ENCODE data around the gene CD6.
"Not testable (repeated sequence)": the region's sequence is repeated elsewhere in the genome, so short reads cannot be mapped to it uniquely, and the experiment has no call there.

Gene CD6

DNA sequence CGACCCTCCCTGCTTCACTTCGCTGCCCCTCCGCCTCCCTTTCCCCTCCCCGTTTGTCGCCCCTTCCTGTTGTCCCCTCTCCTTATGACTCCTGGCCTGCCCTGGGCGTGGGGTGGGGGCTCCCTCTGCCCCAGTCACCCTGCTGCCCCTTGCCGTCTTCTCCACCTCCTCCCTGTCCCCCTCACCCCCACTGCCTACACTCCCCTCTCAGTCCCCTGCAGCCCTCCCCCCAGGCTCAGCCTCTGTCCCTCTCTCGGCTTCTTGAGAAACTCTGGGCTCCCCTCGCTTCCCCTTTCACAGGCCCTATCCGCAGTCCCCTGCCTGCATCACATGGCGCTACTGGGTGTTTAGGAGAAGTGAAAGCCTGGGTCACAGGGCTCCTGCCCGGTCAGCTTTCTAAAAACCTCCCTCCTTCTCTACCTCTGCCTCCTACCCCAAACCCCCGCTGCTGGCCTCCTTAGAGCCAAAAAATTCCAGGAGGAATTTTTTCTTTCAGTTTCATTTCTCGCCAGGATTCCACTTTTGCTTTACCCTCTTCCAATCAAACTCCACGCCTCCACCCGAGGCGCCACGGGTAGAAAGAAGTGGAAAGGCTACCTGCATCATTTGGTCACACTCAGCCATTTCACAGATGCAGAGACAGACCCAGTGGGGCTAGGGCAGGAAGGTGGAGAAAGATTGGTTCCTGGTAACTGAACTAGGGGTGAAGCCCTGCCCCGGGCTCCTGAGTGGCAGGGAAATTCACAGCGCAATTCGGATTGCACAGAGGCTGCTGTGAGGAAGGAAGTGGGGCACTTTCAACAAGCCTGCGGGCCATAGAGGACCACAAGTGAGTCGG is 19.4 kb upstream of the CD6 start, which contains the start of gene SLC15A3:
TSS of gene SLC15A3 (minus strand) at position 273 of the 838 bp plus-strand sequence. CDS start 625 bp downstream, outside the sequence.
- DNase-seq (ENCODE audit: low spot score) = no peak

DNA sequence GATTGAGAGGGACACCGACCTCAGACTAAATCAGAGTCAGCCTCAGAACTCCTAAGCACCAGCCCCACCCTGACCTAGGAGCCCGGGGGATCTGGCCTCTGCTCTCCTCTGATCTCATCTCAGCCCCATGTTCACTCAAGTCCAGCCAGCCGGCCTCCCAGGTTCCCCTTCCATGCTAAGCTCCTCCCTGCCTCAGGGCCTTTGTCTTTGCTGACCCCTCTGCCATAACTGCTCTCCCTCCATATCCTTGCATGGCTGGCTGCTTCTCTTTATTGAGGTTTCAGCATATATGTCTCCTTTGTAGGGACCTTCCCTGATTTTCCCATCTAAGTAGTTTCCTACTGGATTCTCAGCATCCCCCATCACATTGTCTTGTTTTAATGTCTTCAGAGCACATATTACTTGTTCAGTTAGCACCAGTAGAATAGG is 18.7 kb upstream of the CD6 start:
- no peak for DNase-seq (ENCODE audit: low spot score)

DNA sequence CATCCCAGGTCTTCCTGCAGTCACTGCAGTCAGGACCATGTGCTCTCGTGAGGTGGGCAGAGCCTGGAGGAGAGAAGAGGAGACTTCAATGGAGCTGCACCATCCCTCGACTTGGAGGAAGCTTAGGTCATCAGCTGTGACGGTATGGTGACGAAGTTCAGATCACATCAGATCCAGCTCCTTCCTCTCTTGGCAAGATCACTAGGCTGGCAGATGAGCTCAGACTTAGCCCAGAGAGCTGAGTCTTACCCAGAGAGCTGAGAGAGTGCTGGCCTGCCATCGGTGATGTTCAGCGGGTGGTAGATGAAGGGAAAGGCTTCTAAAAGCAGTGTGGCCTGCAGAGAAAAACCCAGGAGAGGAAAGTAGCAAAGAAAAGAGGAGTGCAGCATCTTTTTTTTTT is 17.7 kb upstream of the CD6 start:
- DNase-seq (ENCODE audit: low spot score) = no peak

DNA sequence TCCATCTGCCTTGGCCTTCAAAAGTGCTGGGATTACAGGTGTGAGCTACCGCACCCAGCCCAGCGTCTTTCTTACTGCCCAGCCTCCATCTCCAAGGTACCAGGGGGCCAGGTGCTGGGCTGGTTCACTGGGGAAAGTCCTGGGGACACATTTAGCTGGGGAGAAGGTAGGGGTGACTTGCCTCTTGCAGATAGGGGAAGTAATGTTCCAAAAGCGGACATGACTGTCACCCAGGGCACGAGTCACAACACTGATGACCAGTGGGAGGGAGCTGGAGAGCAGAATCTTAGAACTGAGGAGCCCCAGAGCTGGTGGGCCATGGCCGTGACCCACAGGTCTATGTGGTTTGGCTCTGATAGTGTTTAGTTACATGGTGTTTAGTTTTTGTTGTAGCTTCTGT is 17.1 kb upstream of the CD6 start:
- DNase-seq (ENCODE audit: low spot score) = no peak

DNA sequence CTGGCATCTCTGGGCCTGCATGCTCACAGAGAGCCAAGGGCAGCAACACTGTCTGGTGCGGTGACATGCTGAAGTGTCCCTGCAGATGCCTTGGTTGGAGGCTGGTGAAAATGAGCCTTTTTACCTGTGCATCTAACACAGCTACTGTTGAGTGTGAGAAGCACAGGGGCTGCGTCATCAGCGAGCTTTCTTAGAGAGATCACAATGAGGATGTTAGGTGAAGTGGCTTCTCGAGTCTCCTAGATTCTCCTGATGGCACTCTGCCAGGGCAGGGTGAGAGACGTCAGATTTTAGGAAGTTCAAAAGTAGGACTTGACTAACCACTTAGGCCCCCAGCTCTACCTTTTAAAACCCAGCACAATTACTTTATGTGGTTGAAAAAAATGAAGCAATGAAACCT is 15.9 kb upstream of the CD6 start:
- no peak for DNase-seq (ENCODE audit: low spot score)

DNA sequence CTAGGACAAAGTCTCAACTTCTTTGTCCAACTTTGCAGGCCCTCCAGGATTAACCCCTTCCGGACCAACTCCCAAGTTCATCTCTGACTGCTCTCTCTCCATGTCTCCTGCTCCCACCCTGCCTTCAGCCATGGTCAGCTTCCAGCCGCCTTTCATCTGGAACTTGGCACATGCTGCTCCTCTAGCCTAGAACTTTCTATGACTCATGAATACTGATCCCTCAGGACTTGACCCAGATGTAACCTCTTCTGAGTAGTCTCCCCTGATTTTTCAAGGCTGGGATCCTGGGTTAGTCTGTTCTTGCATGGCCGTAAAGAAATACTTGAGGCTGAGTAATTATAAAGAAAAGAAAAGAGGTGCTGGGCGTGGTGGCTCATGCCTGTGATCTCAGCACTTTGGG is 14.3 kb upstream of the CD6 start:
- no peak for DNase-seq (ENCODE audit: low spot score)

DNA sequence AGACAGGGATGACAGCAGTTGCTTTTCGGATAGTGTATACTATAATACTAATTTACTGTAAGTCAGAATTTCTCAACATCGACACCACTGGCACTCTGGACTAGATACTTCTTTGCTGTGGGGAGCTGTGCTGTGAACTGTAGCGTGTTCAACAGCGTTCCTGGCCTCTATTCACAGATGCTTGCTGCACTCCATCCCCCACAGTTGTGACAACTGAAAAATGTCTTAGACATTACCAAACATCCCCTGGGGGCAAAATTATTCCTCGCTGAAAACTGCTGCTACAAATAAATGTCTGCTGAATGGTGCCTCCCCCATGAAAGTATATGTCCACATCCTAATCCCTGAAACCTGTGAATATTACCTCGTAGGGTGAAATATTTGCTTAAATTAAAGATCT is 12.0 kb upstream of the CD6 start:
- DNase-seq (ENCODE audit: low spot score) = no peak

DNA sequence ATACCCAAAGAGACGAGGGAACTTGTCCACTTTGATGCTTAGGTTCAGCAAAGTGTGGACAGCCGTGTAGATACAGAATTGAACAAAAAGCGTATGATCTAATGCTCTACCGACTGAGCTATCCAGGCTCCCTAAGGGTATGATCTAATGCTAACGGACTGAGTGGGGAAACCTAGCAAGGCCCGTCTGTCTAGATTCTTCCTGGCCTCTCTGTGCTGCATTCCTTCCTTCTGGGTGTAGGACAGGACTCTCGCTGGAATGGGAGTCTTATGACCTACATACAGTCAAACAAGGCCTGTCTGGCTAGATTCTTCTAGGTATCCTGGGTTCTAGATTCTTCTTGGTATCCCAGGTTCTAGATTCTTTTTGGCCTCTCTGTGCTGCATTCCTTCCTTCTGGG is 11.1 kb upstream of the CD6 start:
- no peak for DNase-seq (ENCODE audit: low spot score)

DNA sequence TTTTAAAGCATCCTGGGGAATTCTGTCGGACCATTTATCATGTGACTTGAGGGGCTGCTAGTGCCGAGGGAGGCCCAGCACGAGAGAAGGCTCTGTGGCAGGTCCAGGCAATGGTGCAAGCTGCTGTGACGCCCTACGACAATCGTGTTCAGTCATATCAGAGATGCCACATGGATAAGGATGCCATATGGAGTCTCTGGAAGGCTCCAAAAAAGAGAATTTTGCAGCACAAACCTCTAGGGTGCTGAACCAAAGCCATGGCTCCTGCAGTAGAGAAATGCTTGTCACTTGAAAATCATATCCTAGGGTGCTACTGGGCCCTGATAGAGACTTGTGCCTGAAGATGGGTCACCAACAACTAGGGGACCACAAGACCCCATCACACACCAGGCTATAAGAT is 6.7 kb upstream of the CD6 start:
- no peak for DNase-seq (ENCODE audit: low spot score)

DNA sequence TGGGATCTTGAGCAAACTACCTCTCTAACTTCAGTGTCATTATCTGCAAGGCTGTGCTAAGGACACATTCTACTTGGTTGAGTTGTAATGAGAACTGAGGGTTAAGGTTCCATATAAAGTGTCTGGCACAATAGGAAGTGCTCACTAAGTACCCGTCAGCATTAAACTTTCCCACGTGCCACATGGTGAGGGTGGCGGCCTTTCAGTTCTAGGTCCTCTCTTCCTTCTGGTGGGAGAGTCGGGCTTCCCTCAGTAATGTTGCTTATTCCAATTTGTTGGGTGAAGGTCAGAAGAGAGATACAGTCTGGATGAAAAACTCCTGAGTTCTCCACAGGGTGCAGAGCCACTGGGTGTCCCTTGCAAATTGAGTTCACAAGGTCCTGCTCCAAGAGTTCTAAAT is 4.6 kb upstream of the CD6 start:
- DNase-seq (ENCODE audit: low spot score) = no peak

DNA sequence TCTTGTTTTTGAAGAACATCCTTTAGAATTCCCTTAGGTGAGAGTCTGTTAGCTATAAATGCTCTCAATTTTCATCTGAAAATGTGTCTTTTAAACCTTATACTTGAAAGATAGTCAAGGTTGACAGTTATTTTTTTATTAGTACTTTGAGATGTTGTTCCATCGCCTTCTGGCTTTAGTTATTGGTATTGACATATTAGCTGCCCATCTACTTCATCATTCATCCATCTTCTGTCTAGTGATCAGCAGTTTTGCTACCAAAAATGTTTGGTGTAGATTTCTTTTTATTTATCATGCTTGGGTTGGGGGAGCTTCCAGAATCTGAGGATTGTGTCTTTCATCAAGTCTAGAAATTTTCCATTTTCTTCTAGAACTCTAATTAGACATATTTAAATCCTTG is 3.3 kb upstream of the CD6 start:
- DNase-seq (ENCODE audit: low spot score) = no peak

DNA sequence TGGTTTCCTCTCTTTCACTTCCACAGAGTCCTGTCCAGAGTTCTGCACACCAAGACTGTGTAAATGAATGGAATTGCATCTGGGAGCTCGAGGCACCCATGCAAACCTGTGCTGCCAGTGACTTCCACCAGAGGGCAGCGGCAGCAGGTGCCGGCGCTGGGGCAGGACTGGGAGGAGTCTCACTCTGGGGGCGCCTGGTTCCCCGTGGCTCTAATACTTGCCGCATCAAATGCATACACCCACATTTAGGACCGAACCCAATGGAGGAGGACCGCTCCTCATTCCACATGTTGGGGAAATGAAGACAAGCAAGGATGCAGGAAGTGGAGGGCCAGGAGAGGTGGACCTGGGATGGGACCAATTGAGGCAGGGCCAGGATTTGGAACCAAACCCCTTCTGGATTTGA is 1.1 kb upstream of the CD6 start:
- DNase-seq (ENCODE audit: low spot score) = peak; percentile 77

DNA sequence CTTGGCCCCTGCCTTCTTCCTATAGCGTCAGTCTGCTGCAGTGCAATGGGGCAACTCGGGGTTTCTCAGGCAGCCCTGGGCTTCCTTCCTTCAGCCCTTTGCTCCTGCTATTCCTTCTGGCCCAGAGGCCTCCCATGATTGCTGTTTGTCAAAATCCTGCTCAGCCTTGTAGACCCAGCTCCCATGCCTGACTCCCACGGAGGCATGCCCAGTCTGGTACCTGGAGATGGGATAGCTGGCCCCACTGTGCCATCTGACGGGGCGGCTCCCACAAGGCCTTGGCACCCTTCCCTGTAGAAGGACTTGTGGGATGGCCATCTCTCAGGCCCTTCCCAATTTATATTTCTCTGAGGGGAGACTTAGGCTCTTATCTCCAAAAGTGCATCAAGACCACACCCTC is 590 bp upstream of the CD6 start:
- no peak for DNase-seq (ENCODE audit: low spot score)

DNA sequence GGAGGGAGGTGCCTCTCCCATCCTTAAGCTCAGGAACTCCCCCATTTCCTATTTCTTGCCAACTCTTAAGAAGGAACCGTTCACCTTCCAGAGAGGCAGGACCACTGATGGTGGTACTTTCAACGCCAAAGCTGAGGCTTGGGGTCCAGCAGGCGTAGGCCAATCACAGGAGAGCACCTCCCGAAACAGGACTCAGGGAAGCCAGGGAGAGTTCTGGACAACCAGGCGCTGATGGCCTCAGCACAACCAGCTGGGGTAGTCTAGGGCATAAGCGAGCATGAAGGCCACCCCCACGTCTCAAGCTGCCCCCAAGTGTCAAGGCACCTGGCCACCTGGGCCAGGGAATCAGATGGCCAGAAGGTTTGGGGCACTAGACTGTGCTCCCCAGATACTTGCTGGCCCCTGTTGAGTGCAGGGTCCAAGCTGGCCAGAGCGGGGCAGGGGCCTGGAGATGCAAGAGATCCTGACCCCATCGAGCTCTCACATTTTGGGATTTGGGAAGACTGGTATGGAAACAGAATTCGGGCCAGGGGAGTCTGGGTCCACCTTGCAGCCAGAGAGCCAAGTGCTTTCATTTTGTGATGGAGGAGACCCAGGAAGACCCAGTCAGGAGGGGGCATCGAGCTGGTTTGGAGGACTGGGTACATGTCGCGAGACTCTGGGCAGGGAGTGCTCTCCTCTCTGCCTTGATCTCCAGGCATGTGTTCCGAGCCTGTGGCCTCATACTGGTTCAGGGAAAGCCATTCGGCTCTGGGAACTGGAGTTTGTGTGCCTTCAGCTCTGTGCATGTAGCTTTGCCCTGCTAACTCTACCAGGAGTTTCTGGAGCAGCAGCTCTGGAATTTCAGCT is 926 bp downstream of the CD6 start:
- DNase-seq (ENCODE audit: low spot score) = no peak

DNA sequence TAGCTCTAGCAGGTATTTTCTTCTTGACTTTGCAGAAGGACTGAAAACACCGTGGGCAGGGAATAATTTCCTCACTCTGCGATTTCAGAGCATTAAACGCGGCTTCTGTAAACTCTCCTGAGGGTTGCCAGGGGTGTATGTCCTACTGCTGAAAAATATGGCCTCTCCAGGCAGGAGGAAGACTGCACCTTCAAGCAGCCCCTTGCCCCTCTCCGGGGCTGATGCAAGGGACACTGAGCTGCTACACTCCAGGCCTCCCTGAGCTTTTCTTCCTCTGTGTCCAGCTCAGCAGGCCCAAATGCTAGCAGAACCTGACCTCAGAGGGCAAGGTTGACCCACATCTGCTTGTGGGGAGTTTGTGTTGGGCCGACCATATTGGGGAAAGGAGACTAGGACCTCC is 2.2 kb downstream of the CD6 start:
- DNase-seq (ENCODE audit: low spot score) = no peak

DNA sequence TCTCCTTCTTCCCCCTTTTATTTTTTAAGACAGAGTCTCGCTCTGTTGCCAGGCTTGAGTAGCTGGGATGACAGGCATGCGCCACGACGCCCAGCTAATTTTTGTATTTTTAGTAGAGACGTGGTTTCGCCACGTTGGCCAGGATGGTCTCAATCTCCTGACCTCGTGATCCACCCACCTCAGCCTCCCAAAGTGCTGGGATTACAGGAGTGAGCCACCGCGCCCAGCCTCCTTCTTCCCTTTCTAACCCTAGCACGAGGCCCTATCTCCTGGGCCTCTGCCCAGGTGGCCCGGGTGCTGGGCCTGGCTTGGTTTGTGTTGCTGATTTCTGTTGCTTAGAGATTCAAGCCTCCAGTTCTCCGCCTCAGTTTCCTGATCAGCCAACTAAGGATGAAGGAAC is 2.8 kb downstream of the CD6 start:
- DNase-seq (ENCODE audit: low spot score) = not testable (repeated sequence)

DNA sequence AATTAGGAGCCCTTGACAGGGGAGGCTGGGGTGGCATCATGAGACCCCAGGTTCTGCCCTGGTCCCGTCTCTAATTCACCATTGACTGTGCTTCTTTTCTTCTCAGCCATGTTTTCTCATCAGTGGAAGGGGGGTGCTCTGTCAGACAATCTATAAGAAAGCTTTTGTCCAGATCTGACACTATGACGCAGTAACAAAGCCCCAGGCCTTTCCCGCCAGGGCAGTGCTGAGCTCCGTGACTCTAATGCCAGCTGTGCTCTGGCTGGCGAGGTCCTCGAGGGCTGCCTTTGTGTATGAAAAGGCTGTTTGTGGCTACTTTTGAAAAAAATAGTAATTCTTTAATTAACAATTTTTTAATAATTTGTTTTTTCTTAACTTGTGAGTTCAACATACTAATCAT is 3.2 kb downstream of the CD6 start:
- DNase-seq (ENCODE audit: low spot score) = no peak

DNA sequence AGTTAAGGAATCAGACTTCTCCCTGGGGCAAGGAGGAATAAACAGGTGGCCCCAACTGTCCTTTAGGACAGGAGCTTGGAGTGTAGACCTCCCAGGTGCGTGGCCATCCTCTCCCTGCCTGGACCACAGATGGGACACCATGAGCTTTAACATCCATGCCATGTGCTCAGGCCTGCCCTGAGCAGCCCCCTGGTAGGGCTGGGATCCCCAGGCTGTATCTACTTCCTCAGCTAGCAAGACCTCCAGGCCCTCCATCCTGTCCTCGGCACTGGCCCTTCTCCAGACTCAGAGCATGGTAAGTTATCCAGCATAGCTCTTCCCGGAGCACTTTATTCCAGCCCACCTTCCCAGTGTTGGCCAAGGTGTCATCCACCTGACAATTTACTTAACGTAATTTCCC is 5.7 kb downstream of the CD6 start:
- no peak for DNase-seq (ENCODE audit: low spot score)

DNA sequence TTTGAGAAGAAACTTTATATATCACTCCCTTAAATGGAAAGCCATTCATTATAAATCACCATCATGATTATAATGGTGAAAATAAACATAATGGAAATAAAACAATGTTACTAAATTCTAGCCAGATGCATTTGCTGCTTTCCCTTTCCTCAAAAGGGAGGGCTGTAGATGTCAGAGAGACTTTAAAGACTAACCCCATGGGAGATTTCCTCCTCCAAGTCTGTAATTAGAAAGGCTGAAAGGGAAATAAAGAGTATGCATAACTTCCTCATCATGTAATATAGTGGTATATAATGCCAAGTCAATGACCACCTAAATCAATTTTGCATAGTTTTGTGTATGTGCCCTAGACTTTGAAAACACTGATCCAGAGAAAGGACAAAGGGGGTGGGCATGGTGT is 6.4 kb downstream of the CD6 start:
- DNase-seq (ENCODE audit: low spot score) = no peak

DNA sequence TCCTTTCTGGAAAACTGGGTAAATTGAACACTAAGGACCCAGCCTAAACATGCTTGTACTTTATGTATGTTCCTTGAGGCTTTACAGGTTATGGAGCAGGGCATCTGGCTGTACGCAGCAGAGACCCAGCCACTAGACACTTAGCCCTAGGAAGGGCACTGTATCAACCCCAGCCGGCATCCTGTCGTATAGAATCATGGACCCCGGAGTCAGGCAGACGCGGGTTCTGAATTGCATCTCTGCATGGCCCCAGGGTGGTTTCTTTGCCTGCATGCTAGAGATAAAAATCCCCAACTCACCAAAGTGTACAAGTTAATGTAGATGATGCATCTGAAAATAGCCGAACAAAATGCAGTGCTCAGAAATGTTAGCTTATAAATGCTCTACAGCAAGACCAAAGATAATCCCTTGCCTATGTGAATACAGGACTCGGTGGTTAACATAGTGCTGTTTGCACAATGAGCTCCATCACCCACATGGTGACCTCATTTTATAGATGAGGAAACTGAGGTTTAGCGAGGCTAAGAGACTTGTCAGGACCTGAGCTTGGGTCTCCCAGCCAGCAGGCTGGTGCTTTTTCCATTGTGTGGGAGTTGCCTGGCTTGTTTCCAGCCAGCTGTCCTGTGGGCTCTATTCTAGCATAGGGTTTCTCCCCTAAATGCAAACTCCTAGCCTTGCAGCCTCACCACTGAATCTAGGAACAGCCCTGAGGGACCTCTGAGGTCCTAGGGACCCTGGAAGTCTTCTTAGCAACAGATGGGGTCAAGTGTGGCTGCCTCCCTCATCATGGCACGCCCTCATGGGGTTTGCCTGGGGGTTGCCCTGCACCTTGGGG is 7.3 kb downstream of the CD6 start:
- no peak for DNase-seq (ENCODE audit: low spot score)

DNA sequence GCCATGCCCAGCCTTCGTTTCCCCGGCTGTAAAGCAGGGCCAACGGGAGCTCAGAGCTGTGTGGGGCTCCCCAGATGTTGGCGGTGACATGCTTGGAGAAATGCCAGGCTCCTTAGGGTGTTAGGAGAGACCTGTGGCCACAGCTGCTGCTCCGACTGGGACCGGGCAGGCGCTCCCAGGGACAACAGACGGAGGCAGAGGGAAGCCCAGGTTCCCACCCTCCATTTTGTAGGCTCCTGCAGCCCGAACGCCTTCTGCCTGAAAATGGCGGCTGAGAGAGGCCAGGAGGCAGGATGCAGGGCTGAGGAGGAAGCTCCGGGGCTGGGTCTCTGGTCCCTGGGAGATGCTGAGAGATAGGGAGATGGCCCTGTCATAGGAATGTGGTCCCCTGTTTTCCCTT is 10.0 kb downstream of the CD6 start:
- DNase-seq (ENCODE audit: low spot score) = no peak

DNA sequence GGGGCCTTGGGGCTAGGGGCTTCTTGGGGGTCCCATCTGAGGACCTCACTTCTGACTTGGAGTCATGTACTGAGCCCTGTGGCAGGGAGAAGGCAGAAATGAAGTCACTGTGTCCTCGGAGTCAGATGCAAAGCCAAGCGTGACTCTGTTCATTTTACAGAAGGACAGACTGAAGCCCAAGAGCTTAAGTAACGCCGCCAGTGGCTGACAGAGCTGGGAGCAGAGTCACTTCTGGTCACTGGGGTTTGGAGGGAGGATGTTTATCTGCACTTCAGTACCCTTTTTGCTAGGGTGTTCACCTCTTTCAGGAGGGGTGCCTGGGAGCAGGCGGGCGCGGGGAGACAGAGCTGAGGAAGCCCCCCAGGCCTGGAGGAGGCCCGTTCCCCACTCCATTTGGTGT is 10.7 kb downstream of the CD6 start:
- no peak for DNase-seq (ENCODE audit: low spot score)

Measured in HuH-7 (cell line).